ENCODE data around the gene MTSS2.

Gene MTSS2

DNA sequence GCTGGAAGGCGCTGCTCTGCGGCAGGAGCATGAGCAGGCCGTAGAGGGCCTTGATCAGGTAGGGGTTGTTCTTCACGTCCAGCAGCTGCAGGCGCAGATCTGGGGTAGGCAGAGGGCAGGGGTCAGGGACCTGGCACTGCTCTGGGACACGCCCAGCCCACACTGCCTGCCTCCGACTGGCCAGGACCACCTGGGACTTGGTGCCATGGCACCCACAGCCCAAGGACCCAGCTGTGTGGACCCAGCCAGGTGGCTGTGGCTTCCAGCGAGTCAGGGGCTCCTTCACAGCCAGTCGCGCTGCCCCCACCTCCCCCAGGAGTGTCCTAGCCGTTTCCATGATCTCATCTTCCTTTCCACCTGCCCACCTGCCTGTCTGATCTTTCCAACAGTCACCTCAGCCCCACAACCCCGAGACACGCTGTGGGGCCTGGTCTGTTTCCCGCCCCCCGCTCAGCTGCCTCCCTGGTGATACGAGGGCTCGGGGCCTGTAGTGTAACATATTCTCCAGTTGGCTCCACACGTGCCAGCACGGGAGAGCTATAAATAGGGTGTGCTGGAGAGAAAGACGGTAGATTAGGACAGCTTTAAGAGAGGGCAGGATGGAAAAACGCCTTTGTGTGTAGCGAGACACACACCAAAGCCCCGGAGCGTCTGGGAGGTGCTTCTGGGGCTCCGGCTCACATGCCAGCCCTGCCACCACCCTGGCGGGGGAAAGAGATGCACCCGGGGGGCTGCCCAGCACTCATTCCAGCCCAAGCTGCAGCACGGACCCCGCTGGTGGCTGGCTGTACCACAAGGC is 7.2 kb upstream of the MTSS2 start:
- no peak for DNase-seq (ENCODE audit: low read depth)
- TF ChIP-seq, protein P1, sequence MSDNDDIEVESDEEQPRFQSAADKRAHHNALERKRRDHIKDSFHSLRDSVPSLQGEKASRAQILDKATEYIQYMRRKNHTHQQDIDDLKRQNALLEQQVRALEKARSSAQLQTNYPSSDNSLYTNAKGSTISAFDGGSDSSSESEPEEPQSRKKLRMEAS (IDR thresholded peaks at IDR 0.05; ENCODE audit: low read depth, low read length), result no peak
- TF ChIP-seq POLR2A (IDR thresholded peaks at IDR 0.05; ENCODE audit: extremely low read depth, insufficient read length) (no peak), MYC (IDR thresholded peaks at IDR 0.05; ENCODE audit: low read depth, low read length) (no peak)
- TF ChIP-seq, protein P2, sequence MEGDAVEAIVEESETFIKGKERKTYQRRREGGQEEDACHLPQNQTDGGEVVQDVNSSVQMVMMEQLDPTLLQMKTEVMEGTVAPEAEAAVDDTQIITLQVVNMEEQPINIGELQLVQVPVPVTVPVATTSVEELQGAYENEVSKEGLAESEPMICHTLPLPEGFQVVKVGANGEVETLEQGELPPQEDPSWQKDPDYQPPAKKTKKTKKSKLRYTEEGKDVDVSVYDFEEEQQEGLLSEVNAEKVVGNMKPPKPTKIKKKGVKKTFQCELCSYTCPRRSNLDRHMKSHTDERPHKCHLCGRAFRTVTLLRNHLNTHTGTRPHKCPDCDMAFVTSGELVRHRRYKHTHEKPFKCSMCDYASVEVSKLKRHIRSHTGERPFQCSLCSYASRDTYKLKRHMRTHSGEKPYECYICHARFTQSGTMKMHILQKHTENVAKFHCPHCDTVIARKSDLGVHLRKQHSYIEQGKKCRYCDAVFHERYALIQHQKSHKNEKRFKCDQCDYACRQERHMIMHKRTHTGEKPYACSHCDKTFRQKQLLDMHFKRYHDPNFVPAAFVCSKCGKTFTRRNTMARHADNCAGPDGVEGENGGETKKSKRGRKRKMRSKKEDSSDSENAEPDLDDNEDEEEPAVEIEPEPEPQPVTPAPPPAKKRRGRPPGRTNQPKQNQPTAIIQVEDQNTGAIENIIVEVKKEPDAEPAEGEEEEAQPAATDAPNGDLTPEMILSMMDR (IDR thresholded peaks at IDR 0.05; ENCODE audit: low read depth, low read length), result no peak
- H3K4me3 ChIP-seq (ENCODE audit: low read depth, low read length), result no peak overlapping the region

DNA sequence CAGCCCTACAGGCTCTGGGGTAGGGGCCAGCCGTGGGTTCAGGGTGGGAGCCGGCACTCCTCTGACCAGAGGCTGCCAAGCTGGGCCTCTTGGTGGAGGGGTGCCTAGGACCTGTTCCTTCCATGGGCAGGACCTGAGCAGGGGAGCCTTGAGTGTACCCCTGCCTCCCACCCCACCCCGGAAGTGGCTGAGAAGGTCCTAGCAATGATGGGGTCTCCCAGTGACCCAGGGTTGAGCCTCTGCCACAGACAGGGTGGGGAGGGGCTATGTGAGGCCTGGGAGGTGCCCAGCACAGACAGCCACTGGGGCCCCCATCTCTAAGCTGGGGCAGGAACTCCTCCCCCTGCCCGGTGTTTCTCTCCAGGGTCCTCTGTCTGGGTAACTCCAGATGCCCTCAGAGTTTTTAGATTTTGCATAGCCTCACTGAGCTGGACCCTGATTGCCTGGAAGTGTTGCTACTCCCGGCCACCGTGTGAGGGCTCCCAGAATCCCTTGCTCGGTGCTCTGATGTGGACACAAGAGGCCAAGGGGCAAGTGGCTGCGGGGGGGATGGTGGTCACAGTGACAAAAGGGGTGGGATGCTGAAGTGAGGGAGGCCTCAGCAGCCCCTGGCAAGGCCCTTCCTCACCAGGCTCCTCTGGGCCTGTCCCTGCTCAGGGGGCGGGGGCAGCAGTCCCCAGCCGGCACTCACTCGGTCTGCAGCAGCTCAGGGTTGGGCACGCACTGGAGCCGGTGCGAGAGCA is 6.4 kb upstream of the MTSS2 start:
- DNase-seq (ENCODE audit: low read depth), result no peak
- no peak overlapping the region for H3K4me3 ChIP-seq (ENCODE audit: low read depth, low read length)
- no peak for TF ChIP-seq MYC (IDR thresholded peaks at IDR 0.05; ENCODE audit: low read depth, low read length)
- no peak for TF ChIP-seq POLR2A (IDR thresholded peaks at IDR 0.05; ENCODE audit: extremely low read depth, insufficient read length)
- TF ChIP-seq, protein P2 (IDR thresholded peaks at IDR 0.05; ENCODE audit: low read depth, low read length), result no peak
- TF ChIP-seq, protein P1 (IDR thresholded peaks at IDR 0.05; ENCODE audit: low read depth, low read length), result no peak

- no peak for DNase-seq (ENCODE audit: low read depth)
- no peak for TF ChIP-seq MYC (IDR thresholded peaks at IDR 0.05; ENCODE audit: low read depth, low read length)
- no peak overlapping the region for H3K4me3 ChIP-seq (ENCODE audit: low read depth, low read length)
These were observed 5.6 kb upstream of the MTSS2 start for GRCh38 chr16:70691223-70692129.

- H3K4me3 ChIP-seq (ENCODE audit: low read depth, low read length), result no peak overlapping the region
- TF ChIP-seq, protein P2 (IDR thresholded peaks at IDR 0.05; ENCODE audit: low read depth, low read length), result no peak
- TF ChIP-seq, protein P1 (IDR thresholded peaks at IDR 0.05; ENCODE audit: low read depth, low read length), result no peak
- TF ChIP-seq MYC (IDR thresholded peaks at IDR 0.05; ENCODE audit: low read depth, low read length), result no peak
- no peak for DNase-seq (ENCODE audit: low read depth)
These were observed 4.4 kb upstream of the MTSS2 start for GRCh38 chr16:70689970-70690891.

DNA sequence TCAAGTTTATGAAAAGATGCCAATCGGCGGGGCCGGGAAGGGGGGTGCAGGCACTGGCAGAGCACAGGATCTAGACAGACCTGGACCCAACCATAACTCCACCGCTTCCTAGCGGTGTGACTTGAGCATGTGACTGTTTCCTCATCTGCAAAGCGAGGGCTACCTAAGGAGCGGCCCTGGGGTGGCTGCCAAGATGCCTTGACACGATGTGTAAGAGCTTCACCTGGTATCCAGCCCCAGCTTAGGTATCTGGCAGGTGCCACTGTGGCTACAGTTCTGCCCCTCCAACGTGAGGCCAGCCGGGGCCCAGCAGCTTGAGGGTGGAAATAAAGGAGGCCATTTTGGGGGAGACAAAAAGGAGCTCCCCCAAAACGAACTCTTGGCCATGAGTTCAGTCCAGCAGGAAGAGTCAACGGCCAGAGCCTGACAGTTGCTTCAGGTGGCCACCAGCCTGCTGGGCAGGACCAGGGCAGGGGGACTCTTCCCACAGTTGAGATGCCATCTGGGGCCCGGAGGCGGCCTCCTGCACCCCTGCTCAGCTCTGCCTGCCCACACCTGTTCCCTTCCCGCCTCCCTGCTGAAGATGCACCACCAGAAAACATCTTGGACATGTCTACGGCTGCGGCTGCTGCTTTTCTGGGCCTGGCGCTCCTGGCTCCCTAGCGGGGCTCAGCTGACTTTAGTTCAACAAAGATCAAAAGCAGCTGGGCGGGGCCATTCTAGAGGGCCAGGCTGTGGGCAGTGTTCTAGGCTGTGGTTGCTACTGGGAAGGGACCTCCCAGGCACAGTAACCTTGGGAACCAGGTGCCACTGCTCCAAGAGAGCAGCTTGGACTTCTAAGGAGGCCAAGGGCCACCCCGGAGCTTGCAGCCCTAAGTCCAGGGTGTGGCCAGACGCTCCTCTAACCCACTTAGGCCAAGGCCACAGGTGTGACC is 3.4 kb upstream of the MTSS2 start:
- TF ChIP-seq, protein P1 (IDR thresholded peaks at IDR 0.05; ENCODE audit: low read depth, low read length), result no peak
- TF ChIP-seq MYC (IDR thresholded peaks at IDR 0.05; ENCODE audit: low read depth, low read length), result no peak
- TF ChIP-seq, protein P2 (IDR thresholded peaks at IDR 0.05; ENCODE audit: low read depth, low read length), result no peak
- TF ChIP-seq POLR2A (IDR thresholded peaks at IDR 0.05; ENCODE audit: extremely low read depth, insufficient read length), result no peak
- H3K4me3 ChIP-seq (ENCODE audit: low read depth, low read length), result no peak overlapping the region
- no peak for DNase-seq (ENCODE audit: low read depth)
